PFSK-1 (cell line): ENCODE results near the gene GATA2.

Source experiments
- FOXP2 ChIP-seq: optimal IDR thresholded peaks from 2 replicates; pipeline ENCODE3; 2011; ENCODE audit warnings: borderline replicate concordance, control low read depth, inconsistent platforms; ENCODE audit not compliant: insufficient read depth; ENCODE audit errors: extremely low read length, extremely low read depth
- POLR2AphosphoS5 ChIP-seq: IDR thresholded peaks from 2 replicates; pipeline ENCODE4 v1.6.1; 2012; ENCODE audit warnings: low read depth, mild to moderate bottlenecking, control low read depth, low read length, moderate library complexity
- SIN3A ChIP-seq: IDR thresholded peaks from 2 replicates; pipeline ENCODE4 v1.6.1; 2012; ENCODE audit warnings: mild to moderate bottlenecking, low read length, moderate library complexity, borderline replicate concordance; ENCODE audit not compliant: insufficient read depth
- TAF1 ChIP-seq: IDR thresholded peaks from 2 replicates; pipeline ENCODE4 v1.6.1; 2012; ENCODE audit warnings: low read length, control low read depth, borderline replicate concordance; ENCODE audit not compliant: insufficient read depth
- TF ChIP-seq, protein P1 (sequence below), 2 experiments: IDR thresholded peaks; 2 replicates each; pipeline versions ENCODE4 v1.6.1 to v1.8.0; 2011 to 2012; ENCODE audit warnings: low read depth in 2 of 2, low read length in 2 of 2, control low read depth in 1 of 2, inconsistent platforms in 1 of 2, mild to moderate bottlenecking in 1 of 2, moderate library complexity in 1 of 2; ENCODE audit not compliant: insufficient read depth in 1 of 2

GATA2 gene

GRCh38 chr3:128517648-128518047 is 24.6 kb upstream of the GATA2 start:
- TF ChIP-seq, protein P1, sequence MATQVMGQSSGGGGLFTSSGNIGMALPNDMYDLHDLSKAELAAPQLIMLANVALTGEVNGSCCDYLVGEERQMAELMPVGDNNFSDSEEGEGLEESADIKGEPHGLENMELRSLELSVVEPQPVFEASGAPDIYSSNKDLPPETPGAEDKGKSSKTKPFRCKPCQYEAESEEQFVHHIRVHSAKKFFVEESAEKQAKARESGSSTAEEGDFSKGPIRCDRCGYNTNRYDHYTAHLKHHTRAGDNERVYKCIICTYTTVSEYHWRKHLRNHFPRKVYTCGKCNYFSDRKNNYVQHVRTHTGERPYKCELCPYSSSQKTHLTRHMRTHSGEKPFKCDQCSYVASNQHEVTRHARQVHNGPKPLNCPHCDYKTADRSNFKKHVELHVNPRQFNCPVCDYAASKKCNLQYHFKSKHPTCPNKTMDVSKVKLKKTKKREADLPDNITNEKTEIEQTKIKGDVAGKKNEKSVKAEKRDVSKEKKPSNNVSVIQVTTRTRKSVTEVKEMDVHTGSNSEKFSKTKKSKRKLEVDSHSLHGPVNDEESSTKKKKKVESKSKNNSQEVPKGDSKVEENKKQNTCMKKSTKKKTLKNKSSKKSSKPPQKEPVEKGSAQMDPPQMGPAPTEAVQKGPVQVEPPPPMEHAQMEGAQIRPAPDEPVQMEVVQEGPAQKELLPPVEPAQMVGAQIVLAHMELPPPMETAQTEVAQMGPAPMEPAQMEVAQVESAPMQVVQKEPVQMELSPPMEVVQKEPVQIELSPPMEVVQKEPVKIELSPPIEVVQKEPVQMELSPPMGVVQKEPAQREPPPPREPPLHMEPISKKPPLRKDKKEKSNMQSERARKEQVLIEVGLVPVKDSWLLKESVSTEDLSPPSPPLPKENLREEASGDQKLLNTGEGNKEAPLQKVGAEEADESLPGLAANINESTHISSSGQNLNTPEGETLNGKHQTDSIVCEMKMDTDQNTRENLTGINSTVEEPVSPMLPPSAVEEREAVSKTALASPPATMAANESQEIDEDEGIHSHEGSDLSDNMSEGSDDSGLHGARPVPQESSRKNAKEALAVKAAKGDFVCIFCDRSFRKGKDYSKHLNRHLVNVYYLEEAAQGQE (IDR thresholded peaks at IDR 0.05; ENCODE audit: insufficient read depth in 1 of 2, low read depth in 2 of 2, low read length in 2 of 2), result no peak
- no peak for TF ChIP-seq FOXP2
- no peak for TF ChIP-seq SIN3A
- no peak for TF ChIP-seq POLR2AphosphoS5
- TF ChIP-seq TAF1, result no peak

DNA sequence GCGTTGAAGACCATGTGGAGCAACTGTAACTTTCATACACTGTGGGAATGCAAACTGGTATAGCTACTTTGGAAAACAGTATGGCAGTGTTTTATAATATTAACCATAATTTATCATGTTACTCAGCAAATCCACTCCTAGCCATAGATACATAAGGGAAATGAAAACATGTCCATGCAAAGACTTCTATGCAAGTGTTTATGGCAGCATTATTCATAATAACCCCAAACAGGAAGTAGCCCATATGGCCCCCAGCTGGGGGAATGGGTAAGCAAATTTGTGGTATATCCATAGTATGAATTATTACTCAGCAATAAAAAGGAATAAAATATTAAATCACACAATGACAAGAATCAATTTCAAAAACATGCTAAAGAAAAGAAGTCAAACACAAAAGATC is 23.0 kb upstream of the GATA2 start:
- TF ChIP-seq SIN3A (no peak), FOXP2 (no peak), POLR2AphosphoS5 (no peak)
- TF ChIP-seq, protein P1 (IDR thresholded peaks at IDR 0.05; ENCODE audit: insufficient read depth in 1 of 2, low read depth in 2 of 2, low read length in 2 of 2), result no peak

DNA sequence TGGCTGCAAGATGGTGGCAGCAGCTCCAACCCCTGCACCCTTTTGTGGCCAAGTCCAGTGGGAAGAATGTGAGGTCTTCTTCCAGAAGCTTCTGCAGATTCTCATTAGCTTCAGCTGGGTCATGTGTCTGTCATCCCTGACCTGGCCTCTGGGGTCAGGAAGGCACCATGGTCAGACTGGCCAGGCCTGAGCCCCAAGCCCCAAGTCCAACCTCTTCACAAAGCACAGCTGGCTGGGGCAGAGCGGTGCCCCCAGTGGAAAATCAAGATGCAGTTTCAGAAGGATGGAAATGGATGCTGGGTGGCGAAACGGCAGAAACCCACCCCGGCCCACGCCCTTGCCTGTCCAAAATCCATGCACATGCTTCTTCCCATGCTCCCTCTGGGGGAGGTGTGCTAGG is 15.9 kb upstream of the GATA2 start:
- TF ChIP-seq TAF1 (no peak), POLR2AphosphoS5 (no peak), SIN3A (no peak), FOXP2 (no peak)
- TF ChIP-seq, protein P1 (IDR thresholded peaks at IDR 0.05; ENCODE audit: insufficient read depth in 1 of 2, low read depth in 2 of 2, low read length in 2 of 2), result no peak

DNA sequence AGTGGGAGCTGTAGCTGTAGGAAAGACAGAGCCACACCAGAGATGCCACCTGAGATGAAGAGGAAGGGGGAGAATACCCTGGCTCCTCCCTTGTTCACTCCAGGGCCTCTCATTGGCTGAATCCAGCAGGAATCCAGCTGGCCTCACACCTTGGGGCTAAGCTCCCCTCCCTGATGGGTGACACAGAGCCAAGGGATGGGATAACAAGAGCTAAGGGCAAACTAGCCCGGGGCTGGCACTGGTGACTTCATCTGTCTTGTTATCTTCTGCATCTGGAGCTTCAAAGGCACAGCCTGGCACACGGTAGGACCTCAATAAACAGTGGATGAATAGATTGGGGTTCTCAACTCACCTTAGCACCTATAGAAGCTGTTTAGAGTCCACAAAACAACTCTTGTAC is 13.8 kb upstream of the GATA2 start:
- no peak for TF ChIP-seq TAF1

GRCh38 chr3:128505771-128506170 is 12.8 kb upstream of the GATA2 start:
- TF ChIP-seq POLR2AphosphoS5 (no peak), SIN3A (no peak), FOXP2 (no peak), TAF1 (no peak)
- TF ChIP-seq, protein P1 (IDR thresholded peaks at IDR 0.05; ENCODE audit: insufficient read depth in 1 of 2, low read depth in 2 of 2, low read length in 2 of 2), result no peak
